HepG2 (cell line): ENCODE results near the gene DELE1. TPM values are rescaled to one million over a fixed set of nuclear protein-coding genes. Genes with fewer than 3 reads are reported as not detected.

ENCODE experiments used
- ARNTL ChIP-seq: sonication (generic); formaldehyde crosslinking; IDR thresholded peaks from 2 replicates; pipeline ENCODE4 v1.4.0; 2020; ENCODE audit warnings: mild to moderate bottlenecking, missing genetic modification reagents
- ATRX ChIP-seq: sonication (generic); formaldehyde crosslinking; IDR thresholded peaks from 2 replicates; pipeline ENCODE4 v1.4.0; 2020; ENCODE audit warnings: missing genetic modification reagents, borderline replicate concordance
- EZH2 ChIP-seq: conservative IDR thresholded peaks from 2 replicates; pipeline ENCODE4 v1.6.1; 2012; ENCODE audit warnings: mild to moderate bottlenecking, low read depth, low read length, moderate library complexity
- HDAC2 ChIP-seq: sonication (generic); formaldehyde crosslinking; IDR thresholded peaks from 2 replicates; pipeline ENCODE4 v1.4.0; 2020; ENCODE audit warnings: missing genetic modification reagents
- HMG20B ChIP-seq: conservative IDR thresholded peaks from 2 replicates; pipeline ENCODE4 v1.6.1; 2016; ENCODE audit warnings: missing genetic modification reagents, missing compliant biosample characterization
- KLF9 ChIP-seq: IDR thresholded peaks from 2 replicates; pipeline ENCODE4 v1.6.1; 2016; ENCODE audit warnings: low read depth
- NFATC3 ChIP-seq: sonication (generic); formaldehyde crosslinking; IDR thresholded peaks from 2 replicates; pipeline ENCODE4 v1.5.1; 2020; ENCODE audit warnings: mild to moderate bottlenecking, missing genetic modification reagents
- NR1H2 ChIP-seq: sonication (generic); formaldehyde crosslinking; IDR thresholded peaks from 2 replicates; pipeline ENCODE4 v1.8.1; 2022; ENCODE audit warnings: low read depth, missing genetic modification reagents, borderline replicate concordance
- RARG ChIP-seq: sonication (generic); formaldehyde crosslinking; IDR thresholded peaks from 2 replicates; pipeline ENCODE4 v1.4.0; 2020; ENCODE audit warnings: low read depth, mild to moderate bottlenecking, missing genetic modification reagents
- RNF2 ChIP-seq: fragments of 450-650 bp; conservative IDR thresholded peaks from 2 replicates; pipeline ENCODE4 v1.6.1; 2016; ENCODE audit warnings: low read depth
- U2AF1 ChIP-seq: fragments of 200-400 bp; formaldehyde crosslinking; optimal IDR thresholded peaks from 2 replicates; pipeline ENCODE3; 2017; ENCODE audit warnings: mild to moderate bottlenecking, low read depth, low read length
- WIZ ChIP-seq: sonication (generic); formaldehyde crosslinking; IDR thresholded peaks from 2 replicates; pipeline ENCODE4 v1.5.1; 2020; ENCODE audit warnings: mild to moderate bottlenecking, missing genetic modification reagents
- ZC3H4 ChIP-seq: sonication (generic); formaldehyde crosslinking; IDR thresholded peaks from 2 replicates; pipeline ENCODE4 v1.4.0; 2020; ENCODE audit warnings: missing genetic modification reagents, borderline replicate concordance
- ZFP82 ChIP-seq: sonication (generic); formaldehyde crosslinking; IDR thresholded peaks from 2 replicates; pipeline ENCODE4 v1.5.1; 2020; ENCODE audit warnings: mild to moderate bottlenecking, missing genetic modification reagents, borderline replicate concordance
- ZKSCAN8 ChIP-seq: IDR thresholded peaks from 2 replicates; pipeline ENCODE4 v1.6.1; 2016; ENCODE audit warnings: borderline replicate concordance, missing genetic modification reagents, missing compliant biosample characterization
- ZMYM2 ChIP-seq: sonication (generic); formaldehyde crosslinking; IDR thresholded peaks from 2 replicates; pipeline ENCODE4 v1.8.0; 2022; ENCODE audit warnings: mild to moderate bottlenecking, missing genetic modification reagents
- ZNF543 ChIP-seq: sonication (generic); formaldehyde crosslinking; IDR thresholded peaks from 2 replicates; pipeline ENCODE4 v1.4.0; 2020; ENCODE audit warnings: mild to moderate bottlenecking, missing genetic modification reagents
- ZSCAN25 ChIP-seq: sonication (generic); formaldehyde crosslinking; IDR thresholded peaks from 2 replicates; pipeline ENCODE4 v1.8.0; 2022; ENCODE audit warnings: mild to moderate bottlenecking, missing genetic modification reagents
- ZZZ3 ChIP-seq: sonication (generic); formaldehyde crosslinking; IDR thresholded peaks from 2 replicates; pipeline ENCODE4 v1.4.0; 2020; ENCODE audit warnings: missing genetic modification reagents, mild to moderate bottlenecking, borderline replicate concordance
- polyA plus RNA-seq, 8 experiments: library from polyadenylated mRNA; depleted of rRNA in 3 of 8; stranded (reverse) in 7 of 8; unstranded in 1 of 8; fragments of >200 nt; fragmentation: Illumina TruSeq in 4 of 8; extraction: Trizol in 4 of 8; gene quantifications; 2 replicates each; pipeline versions ENCODE4 v1.2.1 to v1.2.3, GENCODE V29; 2011 to 2016; ENCODE audit warnings: low read depth in 4 of 8, missing spikeins in 1 of 8, mixed read lengths in 1 of 8; ENCODE audit not compliant: insufficient read depth in 1 of 8
- total RNA-seq, 5 experiments: library from RNA; depleted of rRNA; stranded (reverse); fragments of >200 nt; fragmentation: Illumina TruSeq; extraction: Trizol; gene quantifications; 2 replicates each; pipeline ENCODE4 v1.2.3, GENCODE V29; 2016; ENCODE audit warnings: low read depth in 1 of 5
- TF ChIP-seq, protein P1 (sequence below), 2 experiments: sonication (generic) in 1 of 2; formaldehyde crosslinking in 1 of 2; IDR thresholded peaks; 2 replicates each; pipeline versions ENCODE4 v1.5.1 to v1.6.1; 2011 to 2020; ENCODE audit warnings: borderline replicate concordance in 1 of 2, low read depth in 1 of 2, low read length in 1 of 2, mild to moderate bottlenecking in 1 of 2, missing genetic modification reagents in 1 of 2, moderate library complexity in 1 of 2
- TF ChIP-seq, protein P2 (sequence below): sonication (generic); formaldehyde crosslinking; IDR thresholded peaks from 2 replicates; pipeline ENCODE4 v1.5.1; 2020; ENCODE audit warnings: mild to moderate bottlenecking, missing genetic modification reagents, moderate library complexity
- TF ChIP-seq, protein P3 (sequence below): sonication (generic); formaldehyde crosslinking; IDR thresholded peaks from 2 replicates; pipeline ENCODE4 v1.4.0; 2020; ENCODE audit warnings: missing genetic modification reagents, low read depth, mild to moderate bottlenecking, borderline replicate concordance
- TF ChIP-seq, protein P4 (sequence below): sonication (generic); formaldehyde crosslinking; IDR thresholded peaks from 2 replicates; pipeline ENCODE4 v1.4.0; 2020; ENCODE audit warnings: missing genetic modification reagents

DELE1 gene
- total and polyA plus RNA-seq, 2 of the 13 experiments (the other 11 are each of a cell fraction or from before 2014, with no cell fraction given): 57.5 to 90.3 TPM

DNA sequence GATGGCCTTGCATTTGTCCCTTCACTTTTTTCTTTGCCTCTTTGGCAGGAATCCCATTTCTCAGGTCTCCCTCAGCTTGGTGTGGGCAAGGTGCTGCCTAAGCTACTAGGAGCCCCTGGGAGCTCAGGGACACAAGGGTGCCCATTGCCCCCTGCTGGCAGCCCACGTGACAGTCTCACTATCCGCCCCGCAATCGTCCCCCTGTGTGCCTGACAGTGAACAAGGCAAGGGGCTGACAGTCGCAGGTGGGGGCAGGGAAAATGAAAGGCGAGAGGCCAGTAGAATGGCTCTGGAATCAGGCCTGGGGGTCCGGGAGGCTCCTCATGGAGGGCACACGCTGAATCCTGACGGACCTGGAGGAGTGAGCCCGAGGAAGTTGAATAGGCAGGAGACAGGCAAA is 36.3 kb downstream of the DELE1 start (continued):
- TF ChIP-seq ZFP82 (CRISPR knock-in tag): no peak
- TF ChIP-seq EZH2: no peak
- TF ChIP-seq KLF9 (CRISPR knock-in tag): no peak
- TF ChIP-seq ARNTL (CRISPR knock-in tag): no peak
- TF ChIP-seq, protein P1, sequence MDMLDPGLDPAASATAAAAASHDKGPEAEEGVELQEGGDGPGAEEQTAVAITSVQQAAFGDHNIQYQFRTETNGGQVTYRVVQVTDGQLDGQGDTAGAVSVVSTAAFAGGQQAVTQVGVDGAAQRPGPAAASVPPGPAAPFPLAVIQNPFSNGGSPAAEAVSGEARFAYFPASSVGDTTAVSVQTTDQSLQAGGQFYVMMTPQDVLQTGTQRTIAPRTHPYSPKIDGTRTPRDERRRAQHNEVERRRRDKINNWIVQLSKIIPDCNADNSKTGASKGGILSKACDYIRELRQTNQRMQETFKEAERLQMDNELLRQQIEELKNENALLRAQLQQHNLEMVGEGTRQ (IDR thresholded peaks at IDR 0.05; ENCODE audit: low read depth, low read length): no peak
- TF ChIP-seq, protein P1 (CRISPR knock-in tag; IDR thresholded peaks at IDR 0.05; ENCODE audit: borderline replicate concordance): peak; percentile 68; the same call in 1 of the 2 replicates
- TF ChIP-seq, protein P2, sequence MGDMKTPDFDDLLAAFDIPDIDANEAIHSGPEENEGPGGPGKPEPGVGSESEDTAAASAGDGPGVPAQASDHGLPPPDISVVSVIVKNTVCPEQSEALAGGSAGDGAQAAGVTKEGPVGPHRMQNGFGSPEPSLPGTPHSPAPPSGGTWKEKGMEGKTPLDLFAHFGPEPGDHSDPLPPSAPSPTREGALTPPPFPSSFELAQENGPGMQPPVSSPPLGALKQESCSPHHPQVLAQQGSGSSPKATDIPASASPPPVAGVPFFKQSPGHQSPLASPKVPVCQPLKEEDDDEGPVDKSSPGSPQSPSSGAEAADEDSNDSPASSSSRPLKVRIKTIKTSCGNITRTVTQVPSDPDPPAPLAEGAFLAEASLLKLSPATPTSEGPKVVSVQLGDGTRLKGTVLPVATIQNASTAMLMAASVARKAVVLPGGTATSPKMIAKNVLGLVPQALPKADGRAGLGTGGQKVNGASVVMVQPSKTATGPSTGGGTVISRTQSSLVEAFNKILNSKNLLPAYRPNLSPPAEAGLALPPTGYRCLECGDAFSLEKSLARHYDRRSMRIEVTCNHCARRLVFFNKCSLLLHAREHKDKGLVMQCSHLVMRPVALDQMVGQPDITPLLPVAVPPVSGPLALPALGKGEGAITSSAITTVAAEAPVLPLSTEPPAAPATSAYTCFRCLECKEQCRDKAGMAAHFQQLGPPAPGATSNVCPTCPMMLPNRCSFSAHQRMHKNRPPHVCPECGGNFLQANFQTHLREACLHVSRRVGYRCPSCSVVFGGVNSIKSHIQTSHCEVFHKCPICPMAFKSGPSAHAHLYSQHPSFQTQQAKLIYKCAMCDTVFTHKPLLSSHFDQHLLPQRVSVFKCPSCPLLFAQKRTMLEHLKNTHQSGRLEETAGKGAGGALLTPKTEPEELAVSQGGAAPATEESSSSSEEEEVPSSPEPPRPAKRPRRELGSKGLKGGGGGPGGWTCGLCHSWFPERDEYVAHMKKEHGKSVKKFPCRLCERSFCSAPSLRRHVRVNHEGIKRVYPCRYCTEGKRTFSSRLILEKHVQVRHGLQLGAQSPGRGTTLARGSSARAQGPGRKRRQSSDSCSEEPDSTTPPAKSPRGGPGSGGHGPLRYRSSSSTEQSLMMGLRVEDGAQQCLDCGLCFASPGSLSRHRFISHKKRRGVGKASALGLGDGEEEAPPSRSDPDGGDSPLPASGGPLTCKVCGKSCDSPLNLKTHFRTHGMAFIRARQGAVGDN (CRISPR knock-in tag): peak; percentile 27; the same call in 1 of the 2 replicates
- TF ChIP-seq RARG (CRISPR knock-in tag): no peak
- TF ChIP-seq ATRX (CRISPR knock-in tag): no peak
- TF ChIP-seq RNF2: no peak
- no peak for TF ChIP-seq ZKSCAN8 (CRISPR knock-in tag)
- TF ChIP-seq WIZ (CRISPR knock-in tag): no peak
- TF ChIP-seq ZMYM2 (CRISPR knock-in tag): no peak
- TF ChIP-seq HDAC2 (CRISPR knock-in tag): no peak
- TF ChIP-seq, protein P3, sequence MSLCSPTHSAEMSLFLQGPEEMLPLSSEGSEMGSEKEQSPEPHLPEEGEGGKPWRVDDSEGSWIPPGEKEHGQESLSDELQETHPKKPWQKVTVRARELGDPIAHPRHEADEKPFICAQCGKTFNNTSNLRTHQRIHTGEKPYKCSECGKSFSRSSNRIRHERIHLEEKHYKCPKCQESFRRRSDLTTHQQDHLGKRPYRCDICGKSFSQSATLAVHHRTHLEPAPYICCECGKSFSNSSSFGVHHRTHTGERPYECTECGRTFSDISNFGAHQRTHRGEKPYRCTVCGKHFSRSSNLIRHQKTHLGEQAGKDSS (CRISPR knock-in tag): no peak
- TF ChIP-seq, protein P4, sequence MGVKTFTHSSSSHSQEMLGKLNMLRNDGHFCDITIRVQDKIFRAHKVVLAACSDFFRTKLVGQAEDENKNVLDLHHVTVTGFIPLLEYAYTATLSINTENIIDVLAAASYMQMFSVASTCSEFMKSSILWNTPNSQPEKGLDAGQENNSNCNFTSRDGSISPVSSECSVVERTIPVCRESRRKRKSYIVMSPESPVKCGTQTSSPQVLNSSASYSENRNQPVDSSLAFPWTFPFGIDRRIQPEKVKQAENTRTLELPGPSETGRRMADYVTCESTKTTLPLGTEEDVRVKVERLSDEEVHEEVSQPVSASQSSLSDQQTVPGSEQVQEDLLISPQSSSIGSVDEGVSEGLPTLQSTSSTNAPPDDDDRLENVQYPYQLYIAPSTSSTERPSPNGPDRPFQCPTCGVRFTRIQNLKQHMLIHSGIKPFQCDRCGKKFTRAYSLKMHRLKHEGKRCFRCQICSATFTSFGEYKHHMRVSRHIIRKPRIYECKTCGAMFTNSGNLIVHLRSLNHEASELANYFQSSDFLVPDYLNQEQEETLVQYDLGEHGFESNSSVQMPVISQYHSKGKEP (CRISPR knock-in tag): no peak
- 0 out of 2 replicates have a peak, but pooled peaks have one; percentile 26 for TF ChIP-seq NFATC3
- TF ChIP-seq HMG20B (CRISPR knock-in tag): no peak
- TF ChIP-seq NR1H2 (CRISPR knock-in tag): no peak
- TF ChIP-seq ZNF543 (CRISPR knock-in tag): no peak
- TF ChIP-seq U2AF1: no peak
- no peak for TF ChIP-seq ZZZ3 (CRISPR knock-in tag)
- TF ChIP-seq ZC3H4 (CRISPR knock-in tag): no peak
- TF ChIP-seq ZSCAN25 (CRISPR knock-in tag): no peak
